K562 (cell line): ENCODE data around the gene TTLL12. TPM values are rescaled to one million over a fixed set of nuclear protein-coding genes. Genes with fewer than 3 reads are reported as not detected.
A peak's percentile ranks its signal among the peaks of the same experiment; 100 is the strongest.

Source experiments
- ATAC-seq: fragments of 200-7000 bp; cut with Tn5 transposase; 3 replicates; pipeline ENCODE4 v1.9.1; 2020; ENCODE audit warnings: moderate library complexity
- BruUV-seq: library from RNA; stranded (reverse); fragments of 400-500 nt; replicated peaks from 2 replicates; lab custom pipeline; 2021; lab: Mats Ljungman, UMichigan
- CTCF ChIA-PET: fragments of 300-600 bp; formaldehyde crosslinking; extraction: SDS; loops from one replicate; lab custom pipeline; 2021; ENCODE audit warnings: low intra/inter-chr PET ratio; lab: Yijun Ruan, JAX
- POLR2A ChIA-PET: fragments of 300-600, 350-650 bp; sonication (Branson Sonifier 250); formaldehyde crosslinking; extraction: SDS; loops from one replicate; lab custom pipeline; 2021; ENCODE audit warnings: antibody characterized with exemption, inconsistent platforms; lab: Yijun Ruan, JAX
- DNase-seq, 4 experiments: peaks; one replicate each; pipeline versions ENCODE4 v3.0.0 to v3.0.0-alpha.2; 2011 to 2018; ENCODE audit warnings: low spot score in 3 of 4, mixed read lengths in 3 of 4; ENCODE audit errors: extremely low read depth in 1 of 4
- FAIRE-seq: peaks from 2 replicates; lab custom pipeline; 2011; peaks lifted over from hg19 to GRCh38; lab: Jason Lieb, UNC
- H2AFZ ChIP-seq: 2 replicates; pipeline ENCODE4 v1.6.0; 2011; ENCODE audit warnings: low read depth, low read length, control low read depth, inconsistent platforms
- H3K27ac ChIP-seq: fragments of 200-600 bp; 3 replicates; pipeline ENCODE4 v1.8.0; 2011; ENCODE audit warnings: low read depth, mild to moderate bottlenecking, control low read depth, inconsistent platforms, low read length, moderate library complexity, mixed read lengths; ENCODE audit errors: extremely low read depth
- H3K27me3 ChIP-seq, 2 experiments: fragments of 300-600 bp in 1 of 2; 2 replicates in 1 of 2; 3 replicates in 1 of 2; pipeline versions ENCODE4 v1.6.0 to v1.8.0; 2011; ENCODE audit warnings: inconsistent platforms in 2 of 2, low read length in 2 of 2, mild to moderate bottlenecking in 1 of 2, mixed read lengths in 1 of 2, moderate library complexity in 1 of 2; ENCODE audit not compliant: control insufficient read depth in 2 of 2, insufficient read depth in 2 of 2
- H3K36me3 ChIP-seq: fragments of 300-600 bp; 3 replicates; pipeline ENCODE4 v1.8.0; 2011; ENCODE audit warnings: mild to moderate bottlenecking, low read length, inconsistent platforms; ENCODE audit not compliant: control insufficient read depth, insufficient read depth
- H3K4me1 ChIP-seq, 2 experiments: fragments of 200-600 bp in 1 of 2; replicated peaks in 1 of 2; 2 replicates in 1 of 2; 3 replicates in 1 of 2; pipeline versions ENCODE4 v1.5.1 to v1.8.0; 2011; ENCODE audit warnings: inconsistent platforms in 2 of 2, low read length in 2 of 2, mild to moderate bottlenecking in 1 of 2, mixed read lengths in 1 of 2, moderate library complexity in 1 of 2; ENCODE audit not compliant: control insufficient read depth in 2 of 2, insufficient read depth in 2 of 2
- H3K4me2 ChIP-seq: 2 replicates; pipeline ENCODE4 v1.6.1; 2011; ENCODE audit warnings: low read length, control low read depth, inconsistent platforms, mixed read lengths; ENCODE audit not compliant: insufficient read depth
- H3K4me3 ChIP-seq: fragments of 200-600 bp; sonication (generic), shearing (Covaris generic); 2 replicates; pipeline ENCODE4 v1.5.1; 2016; ENCODE audit warnings: control low read depth, inconsistent platforms
- H3K79me2 ChIP-seq: fragments of 200-600 bp; 3 replicates; pipeline ENCODE4 v1.8.0; 2011; ENCODE audit warnings: low read length, inconsistent platforms; ENCODE audit not compliant: control insufficient read depth, insufficient read depth
- H3K9ac ChIP-seq, 2 experiments: 2 replicates each; pipeline versions ENCODE4 v1.6.0 to v1.6.1; 2011; ENCODE audit warnings: low read depth in 2 of 2, low read length in 2 of 2, control low read depth in 1 of 2, inconsistent platforms in 1 of 2, mild to moderate bottlenecking in 1 of 2, mixed read lengths in 1 of 2; ENCODE audit not compliant: insufficient read depth in 1 of 2
- H3K9me1 ChIP-seq: one replicate; pipeline ENCODE4 v1.6.0; 2011; ENCODE audit warnings: inconsistent platforms, mild to moderate bottlenecking, low read length, moderate library complexity; ENCODE audit not compliant: control insufficient read depth, insufficient read depth
- H3K9me3 ChIP-seq: replicated peaks from 2 replicates; pipeline ENCODE4 v1.5.1; 2011; ENCODE audit warnings: low read depth, low read length, inconsistent platforms; ENCODE audit not compliant: control insufficient read depth, insufficient read depth
- H4K20me1 ChIP-seq: replicated peaks from 2 replicates; pipeline ENCODE4 v1.6.1; 2011; ENCODE audit warnings: low read length, inconsistent platforms, mixed read lengths; ENCODE audit not compliant: control insufficient read depth, insufficient read depth
- DDX20 ChIP-seq: fragments of 450-650 bp; IDR thresholded peaks from 2 replicates; pipeline ENCODE4 v1.6.1; 2016; ENCODE audit warnings: missing genetic modification characterization, low read depth, mild to moderate bottlenecking, missing compliant biosample characterization, moderate library complexity
- POLR2G ChIP-seq: fragments of 200-400 bp; formaldehyde crosslinking; IDR thresholded peaks from 2 replicates; pipeline ENCODE4 v1.6.1; 2017; ENCODE audit warnings: low read depth, mild to moderate bottlenecking, antibody characterized with exemption, low read length, moderate library complexity
- RBFOX2 ChIP-seq: fragments of 200-400 bp; formaldehyde crosslinking; IDR thresholded peaks from 2 replicates; pipeline ENCODE4 v1.6.1; 2017; ENCODE audit warnings: low read depth, mild to moderate bottlenecking, low read length, moderate library complexity
- STAG1 ChIP-seq: sonication (generic); formaldehyde crosslinking; IDR thresholded peaks from 2 replicates; pipeline ENCODE4 v1.5.0; 2020; ENCODE audit warnings: missing genetic modification reagents, borderline replicate concordance
- XRCC4 ChIP-seq: IDR thresholded peaks from one replicate; pipeline ENCODE4 v1.6.1; 2011; ENCODE audit not compliant: insufficient read depth, insufficient read length; ENCODE audit errors: extremely low read depth
- WGBS: fragments of 100-300 bp; shearing (Covaris generic); methylation state at CpG from one replicate; pipeline ENCODE4 v1.1.6; 2016; ENCODE audit warnings: low coverage, mixed read lengths; ENCODE audit not compliant: insufficient coverage; ENCODE audit errors: missing lambda C conversion rate; 5-methylcytosine and 5-hydroxymethylcytosine counted together
- in situ Hi-C: fragments of 300-500 bp; cut with MboI; formaldehyde crosslinking; loops from 4 replicates; pipeline ENCODE4 v1.15.0; 2018; ENCODE audit warnings: inconsistent platforms, mixed read lengths
- intact Hi-C: fragments of 100-400 bp; cut with micrococcal nuclease; formaldehyde crosslinking; loops from 2 replicates; pipeline ENCODE4 v1.14.2; 2022
- polyA plus RNA-seq, 8 experiments: library from polyadenylated mRNA; depleted of rRNA in 4 of 8; stranded (reverse) in 5 of 8; unstranded in 3 of 8; fragments of >200 nt; fragmentation: Nextera tagmentation in 2 of 8; fragmentation: Illumina TruSeq in 1 of 8; extraction: Ambion mirVana in 2 of 8; extraction: Trizol in 1 of 8; gene quantifications; 2 replicates each; pipeline versions ENCODE4 v1.2.1 to v1.2.3, GENCODE V29; 2011 to 2014; ENCODE audit warnings: inconsistent platforms in 1 of 8, missing spikeins in 1 of 8
- total RNA-seq, 7 experiments: library from RNA; depleted of rRNA in 6 of 7; stranded (reverse); fragments of >200 nt in 6 of 7; fragmentation: Illumina TruSeq in 2 of 7; extraction: Trizol in 2 of 7; gene quantifications; 2 replicates each; pipeline versions ENCODE4 v1.2.1 to v1.2.3, GENCODE V29; 2011 to 2021; ENCODE audit warnings: low replicate concordance in 1 of 7
- TF ChIP-seq, protein P1 (sequence below): fragments of 250-450 bp; sonication (Bioruptor Pico); IDR thresholded peaks from 2 replicates; pipeline ENCODE4 v1.4.0; 2020; ENCODE audit warnings: mild to moderate bottlenecking, moderate library complexity
- TF ChIP-seq, protein P2 (sequence below): fragments of 150-350 bp; IDR thresholded peaks from 2 replicates; pipeline ENCODE4 v1.6.1; 2014; ENCODE audit warnings: low read depth, mild to moderate bottlenecking, low read length, borderline replicate concordance

Gene TTLL12
- total and polyA plus RNA-seq, 9 of the 15 experiments (the other 6 are each of a cell fraction or from before 2014, with no cell fraction given), result 1.3 to 128 (median 43.0) TPM

DNA sequence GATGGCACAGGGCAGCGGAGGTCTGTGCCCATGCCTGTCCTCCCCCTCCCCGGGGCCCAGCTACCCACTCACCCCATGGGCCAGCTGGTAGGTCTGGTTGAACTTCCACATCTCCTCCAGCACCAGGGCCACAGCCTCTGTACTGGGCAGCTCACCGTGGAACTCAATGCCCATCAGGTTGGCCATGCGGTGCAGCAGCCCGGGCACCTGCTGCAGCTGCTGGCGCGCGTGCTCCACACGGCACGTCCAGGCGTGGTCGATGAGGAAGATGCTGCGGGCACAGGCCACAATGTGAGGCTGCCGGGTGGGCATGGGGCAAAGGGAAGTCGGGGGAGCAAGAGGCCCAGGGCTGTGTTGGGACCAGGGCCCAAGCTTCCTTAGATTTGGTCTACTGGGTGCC is 6.3 kb downstream of the TTLL12 start:
- CTCF ChIA-PET, result no interaction called here
- Histone ChIP-seq H3K9ac (no peak overlapping the region), H3K4me2 (no peak overlapping the region), H3K9me1 (no peaks in the 10 kb centered on the region), H3K27ac (no peak overlapping the region), H3K36me3 (peaks cover 69% of the 10 kb centered on the region), H2AFZ (no peak overlapping the region), H4K20me1 (no peaks in the 10 kb centered on the region), H3K27me3 (no peaks in the 10 kb centered on the region)
- in situ Hi-C loops (no loop called here), intact Hi-C loops (no loop called here)
- WGBS, result 89% methylated on average over 9 of the region's 15 CpGs
- no peak for ATAC-seq
- POLR2A ChIA-PET, result interaction anchor here (1.8 kb wide), 1 partner anchor 11 kb away, joined by 7 read pairs; no protein-coding TSS in a partner anchor
- BruUV-seq, result no TSS peak
- no peak for TF ChIP-seq STAG1 (CRISPR knock-in tag)
- TF ChIP-seq, protein P1, sequence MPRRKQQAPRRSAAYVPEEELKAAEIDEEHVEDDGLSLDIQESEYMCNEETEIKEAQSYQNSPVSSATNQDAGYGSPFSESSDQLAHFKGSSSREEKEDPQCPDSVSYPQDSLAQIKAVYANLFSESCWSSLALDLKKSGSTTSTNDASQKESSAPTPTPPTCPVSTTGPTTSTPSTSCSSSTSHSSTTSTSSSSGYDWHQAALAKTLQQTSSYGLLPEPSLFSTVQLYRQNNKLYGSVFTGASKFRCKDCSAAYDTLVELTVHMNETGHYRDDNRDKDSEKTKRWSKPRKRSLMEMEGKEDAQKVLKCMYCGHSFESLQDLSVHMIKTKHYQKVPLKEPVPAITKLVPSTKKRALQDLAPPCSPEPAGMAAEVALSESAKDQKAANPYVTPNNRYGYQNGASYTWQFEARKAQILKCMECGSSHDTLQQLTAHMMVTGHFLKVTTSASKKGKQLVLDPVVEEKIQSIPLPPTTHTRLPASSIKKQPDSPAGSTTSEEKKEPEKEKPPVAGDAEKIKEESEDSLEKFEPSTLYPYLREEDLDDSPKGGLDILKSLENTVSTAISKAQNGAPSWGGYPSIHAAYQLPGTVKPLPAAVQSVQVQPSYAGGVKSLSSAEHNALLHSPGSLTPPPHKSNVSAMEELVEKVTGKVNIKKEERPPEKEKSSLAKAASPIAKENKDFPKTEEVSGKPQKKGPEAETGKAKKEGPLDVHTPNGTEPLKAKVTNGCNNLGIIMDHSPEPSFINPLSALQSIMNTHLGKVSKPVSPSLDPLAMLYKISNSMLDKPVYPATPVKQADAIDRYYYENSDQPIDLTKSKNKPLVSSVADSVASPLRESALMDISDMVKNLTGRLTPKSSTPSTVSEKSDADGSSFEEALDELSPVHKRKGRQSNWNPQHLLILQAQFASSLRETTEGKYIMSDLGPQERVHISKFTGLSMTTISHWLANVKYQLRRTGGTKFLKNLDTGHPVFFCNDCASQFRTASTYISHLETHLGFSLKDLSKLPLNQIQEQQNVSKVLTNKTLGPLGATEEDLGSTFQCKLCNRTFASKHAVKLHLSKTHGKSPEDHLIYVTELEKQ (CRISPR knock-in tag), result no peak
- TF ChIP-seq POLR2G, result peak; percentile 62; the same call in 1 of the 2 replicates
- TF ChIP-seq XRCC4, result no peak
- TF ChIP-seq DDX20, result no peak
- TF ChIP-seq, protein P2, sequence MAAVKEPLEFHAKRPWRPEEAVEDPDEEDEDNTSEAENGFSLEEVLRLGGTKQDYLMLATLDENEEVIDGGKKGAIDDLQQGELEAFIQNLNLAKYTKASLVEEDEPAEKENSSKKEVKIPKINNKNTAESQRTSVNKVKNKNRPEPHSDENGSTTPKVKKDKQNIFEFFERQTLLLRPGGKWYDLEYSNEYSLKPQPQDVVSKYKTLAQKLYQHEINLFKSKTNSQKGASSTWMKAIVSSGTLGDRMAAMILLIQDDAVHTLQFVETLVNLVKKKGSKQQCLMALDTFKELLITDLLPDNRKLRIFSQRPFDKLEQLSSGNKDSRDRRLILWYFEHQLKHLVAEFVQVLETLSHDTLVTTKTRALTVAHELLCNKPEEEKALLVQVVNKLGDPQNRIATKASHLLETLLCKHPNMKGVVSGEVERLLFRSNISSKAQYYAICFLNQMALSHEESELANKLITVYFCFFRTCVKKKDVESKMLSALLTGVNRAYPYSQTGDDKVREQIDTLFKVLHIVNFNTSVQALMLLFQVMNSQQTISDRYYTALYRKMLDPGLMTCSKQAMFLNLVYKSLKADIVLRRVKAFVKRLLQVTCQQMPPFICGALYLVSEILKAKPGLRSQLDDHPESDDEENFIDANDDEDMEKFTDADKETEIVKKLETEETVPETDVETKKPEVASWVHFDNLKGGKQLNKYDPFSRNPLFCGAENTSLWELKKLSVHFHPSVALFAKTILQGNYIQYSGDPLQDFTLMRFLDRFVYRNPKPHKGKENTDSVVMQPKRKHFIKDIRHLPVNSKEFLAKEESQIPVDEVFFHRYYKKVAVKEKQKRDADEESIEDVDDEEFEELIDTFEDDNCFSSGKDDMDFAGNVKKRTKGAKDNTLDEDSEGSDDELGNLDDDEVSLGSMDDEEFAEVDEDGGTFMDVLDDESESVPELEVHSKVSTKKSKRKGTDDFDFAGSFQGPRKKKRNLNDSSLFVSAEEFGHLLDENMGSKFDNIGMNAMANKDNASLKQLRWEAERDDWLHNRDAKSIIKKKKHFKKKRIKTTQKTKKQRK, result no peak
- peak; percentile 35; the same call in 1 of the 2 replicates for TF ChIP-seq RBFOX2
- TF ChIP-seq, all 486 proteins: peak for 2
- H3K4me1 ChIP-seq, result peaks cover 23 to 48% of the 10 kb centered on the region in 2 experiments; a peak in 4 of 5 replicates
- FAIRE-seq, result no peak
- no peak overlapping the region for H3K4me3 ChIP-seq
- no peak for DNase-seq
- 0 out of 2 replicates have a peak, but pooled peaks cover 2% of the 10 kb centered on the region for H3K9me3 ChIP-seq
- H3K79me2 ChIP-seq, result peaks cover 50% of the 10 kb centered on the region
